K562 (cell line): ENCODE data around the gene PKHD1. TPM values are rescaled to one million over a fixed set of nuclear protein-coding genes. Genes with fewer than 3 reads are reported as not detected.

Experiments
- ATAC-seq: fragments of 200-7000 bp; cut with Tn5 transposase; 3 replicates; pipeline ENCODE4 v1.9.1; 2020; ENCODE audit warnings: moderate library complexity
- BruUV-seq: library from RNA; stranded (reverse); fragments of 400-500 nt; replicated peaks from 2 replicates; lab custom pipeline; 2021; lab: Mats Ljungman, UMichigan
- CTCF ChIA-PET: fragments of 300-600 bp; formaldehyde crosslinking; extraction: SDS; loops from one replicate; lab custom pipeline; 2021; ENCODE audit warnings: low intra/inter-chr PET ratio; lab: Yijun Ruan, JAX
- POLR2A ChIA-PET: fragments of 300-600, 350-650 bp; sonication (Branson Sonifier 250); formaldehyde crosslinking; extraction: SDS; loops from one replicate; lab custom pipeline; 2021; ENCODE audit warnings: antibody characterized with exemption, inconsistent platforms; lab: Yijun Ruan, JAX
- DNase-seq, 4 experiments: peaks; one replicate each; pipeline versions ENCODE4 v3.0.0 to v3.0.0-alpha.2; 2011 to 2018; ENCODE audit warnings: low spot score in 3 of 4, mixed read lengths in 3 of 4; ENCODE audit errors: extremely low read depth in 1 of 4
- FAIRE-seq: peaks from 2 replicates; lab custom pipeline; 2011; peaks lifted over from hg19 to GRCh38; lab: Jason Lieb, UNC
- H2AFZ ChIP-seq: 2 replicates; pipeline ENCODE4 v1.6.0; 2011; ENCODE audit warnings: low read depth, low read length, control low read depth, inconsistent platforms
- H3K27ac ChIP-seq: fragments of 200-600 bp; 3 replicates; pipeline ENCODE4 v1.8.0; 2011; ENCODE audit warnings: low read depth, mild to moderate bottlenecking, control low read depth, inconsistent platforms, low read length, moderate library complexity, mixed read lengths; ENCODE audit errors: extremely low read depth
- H3K27me3 ChIP-seq, 2 experiments: fragments of 300-600 bp in 1 of 2; 2 replicates in 1 of 2; 3 replicates in 1 of 2; pipeline versions ENCODE4 v1.6.0 to v1.8.0; 2011; ENCODE audit warnings: inconsistent platforms in 2 of 2, low read length in 2 of 2, mild to moderate bottlenecking in 1 of 2, mixed read lengths in 1 of 2, moderate library complexity in 1 of 2; ENCODE audit not compliant: control insufficient read depth in 2 of 2, insufficient read depth in 2 of 2
- H3K36me3 ChIP-seq: fragments of 300-600 bp; 3 replicates; pipeline ENCODE4 v1.8.0; 2011; ENCODE audit warnings: mild to moderate bottlenecking, low read length, inconsistent platforms; ENCODE audit not compliant: control insufficient read depth, insufficient read depth
- H3K4me1 ChIP-seq, 2 experiments: fragments of 200-600 bp in 1 of 2; replicated peaks in 1 of 2; 2 replicates in 1 of 2; 3 replicates in 1 of 2; pipeline versions ENCODE4 v1.5.1 to v1.8.0; 2011; ENCODE audit warnings: inconsistent platforms in 2 of 2, low read length in 2 of 2, mild to moderate bottlenecking in 1 of 2, mixed read lengths in 1 of 2, moderate library complexity in 1 of 2; ENCODE audit not compliant: control insufficient read depth in 2 of 2, insufficient read depth in 2 of 2
- H3K4me2 ChIP-seq: 2 replicates; pipeline ENCODE4 v1.6.1; 2011; ENCODE audit warnings: low read length, control low read depth, inconsistent platforms, mixed read lengths; ENCODE audit not compliant: insufficient read depth
- H3K4me3 ChIP-seq: fragments of 200-600 bp; sonication (generic), shearing (Covaris generic); 2 replicates; pipeline ENCODE4 v1.5.1; 2016; ENCODE audit warnings: control low read depth, inconsistent platforms
- H3K79me2 ChIP-seq: fragments of 200-600 bp; 3 replicates; pipeline ENCODE4 v1.8.0; 2011; ENCODE audit warnings: low read length, inconsistent platforms; ENCODE audit not compliant: control insufficient read depth, insufficient read depth
- H3K9ac ChIP-seq, 2 experiments: 2 replicates each; pipeline versions ENCODE4 v1.6.0 to v1.6.1; 2011; ENCODE audit warnings: low read depth in 2 of 2, low read length in 2 of 2, control low read depth in 1 of 2, inconsistent platforms in 1 of 2, mild to moderate bottlenecking in 1 of 2, mixed read lengths in 1 of 2; ENCODE audit not compliant: insufficient read depth in 1 of 2
- H3K9me1 ChIP-seq: one replicate; pipeline ENCODE4 v1.6.0; 2011; ENCODE audit warnings: inconsistent platforms, mild to moderate bottlenecking, low read length, moderate library complexity; ENCODE audit not compliant: control insufficient read depth, insufficient read depth
- H3K9me3 ChIP-seq: replicated peaks from 2 replicates; pipeline ENCODE4 v1.5.1; 2011; ENCODE audit warnings: low read depth, low read length, inconsistent platforms; ENCODE audit not compliant: control insufficient read depth, insufficient read depth
- H4K20me1 ChIP-seq: replicated peaks from 2 replicates; pipeline ENCODE4 v1.6.1; 2011; ENCODE audit warnings: low read length, inconsistent platforms, mixed read lengths; ENCODE audit not compliant: control insufficient read depth, insufficient read depth
- ASH1L ChIP-seq: fragments of 450-650 bp; IDR thresholded peaks from 2 replicates; pipeline ENCODE4 v1.6.1; 2018; ENCODE audit warnings: borderline replicate concordance, mild to moderate bottlenecking, low read depth; ENCODE audit not compliant: partially characterized antibody
- BRCA1 ChIP-seq, 2 experiments: fragments of 450-650 bp in 1 of 2; sonication (generic) in 1 of 2; formaldehyde crosslinking in 1 of 2; IDR thresholded peaks; 2 replicates each; pipeline versions ENCODE4 v1.5.0 to v1.6.1; 2017 to 2020; ENCODE audit warnings: mild to moderate bottlenecking in 1 of 2, missing genetic modification reagents in 1 of 2
- CCNT2 ChIP-seq: IDR thresholded peaks from 2 replicates; pipeline ENCODE4 v1.6.1; 2011; ENCODE audit warnings: borderline replicate concordance, low read depth, mild to moderate bottlenecking, moderate library complexity, mixed read lengths, low read length; ENCODE audit not compliant: insufficient read length; ENCODE audit errors: extremely low read depth
- CEBPG ChIP-seq, 3 experiments: fragments of 200-800 bp in 1 of 3; sonication (Bioruptor generic) in 1 of 3; sonication (generic) in 1 of 3; formaldehyde crosslinking in 1 of 3; IDR thresholded peaks in 2 of 3; conservative IDR thresholded peaks in 1 of 3; 2 replicates each; pipeline versions ENCODE4 v1.6.1 to v1.8.0; 2016 to 2022; ENCODE audit warnings: missing compliant biosample characterization in 2 of 3, missing genetic modification characterization in 2 of 3, mild to moderate bottlenecking in 1 of 3, missing genetic modification reagents in 1 of 3
- KLF10 ChIP-seq: fragments of 250-450 bp; sonication (Bioruptor Pico); IDR thresholded peaks from 2 replicates; pipeline ENCODE4 v1.6.1; 2021; ENCODE audit warnings: matching md5 sums
- NFIX ChIP-seq: fragments of 250-450 bp; sonication (Bioruptor Pico); IDR thresholded peaks from 2 replicates; pipeline ENCODE4 v1.4.0; 2020; ENCODE audit warnings: low read depth, mild to moderate bottlenecking, moderate library complexity
- NRF1 ChIP-seq, 2 experiments: fragments of 450-650 bp; IDR thresholded peaks in 1 of 2; conservative IDR thresholded peaks in 1 of 2; 2 replicates each; pipeline ENCODE4 v1.6.1; 2014; ENCODE audit warnings: mild to moderate bottlenecking in 2 of 2
- POLR2H ChIP-seq: IDR thresholded peaks from 2 replicates; pipeline ENCODE4 v1.6.1; 2016; ENCODE audit warnings: missing genetic modification characterization, low read depth, mild to moderate bottlenecking, control low read depth, missing compliant biosample characterization, moderate library complexity
- POLR3A ChIP-seq: IDR thresholded peaks from 2 replicates; pipeline ENCODE4 v1.6.1; 2011; ENCODE audit warnings: borderline replicate concordance, mild to moderate bottlenecking, moderate library complexity; ENCODE audit not compliant: insufficient read length, insufficient read depth; ENCODE audit errors: extremely low read depth
- RFX7 ChIP-seq: fragments of 250-450 bp; sonication (Bioruptor Pico); IDR thresholded peaks from 2 replicates; pipeline ENCODE4 v1.5.1; 2021; ENCODE audit warnings: mild to moderate bottlenecking
- SRF ChIP-seq, 2 experiments: fragments of 250-450, 450-650 bp in 1 of 2; sonication (Bioruptor Pico) in 1 of 2; sonication (generic) in 1 of 2; formaldehyde crosslinking; IDR thresholded peaks; 2 replicates each; pipeline versions ENCODE4 v1.5.0 to v1.5.1; 2020 to 2022; ENCODE audit warnings: mild to moderate bottlenecking in 1 of 2, missing genetic modification reagents in 1 of 2
- STAT5A ChIP-seq: IDR thresholded peaks from 2 replicates; pipeline ENCODE4 v1.6.1; 2012; ENCODE audit warnings: low read length, inconsistent platforms, borderline replicate concordance
- ZNF668 ChIP-seq: fragments of 250-450 bp; sonication (Bioruptor Pico); IDR thresholded peaks from 2 replicates; pipeline ENCODE4 v1.8.0; 2022; ENCODE audit warnings: mild to moderate bottlenecking, inconsistent platforms
- ZNF830 ChIP-seq: fragments of 250-450 bp; sonication (Bioruptor Pico); IDR thresholded peaks from 2 replicates; pipeline ENCODE4 v1.5.0; 2021; ENCODE audit warnings: mild to moderate bottlenecking
- WGBS: fragments of 100-300 bp; shearing (Covaris generic); methylation state at CpG from one replicate; pipeline ENCODE4 v1.1.6; 2016; ENCODE audit warnings: low coverage, mixed read lengths; ENCODE audit not compliant: insufficient coverage; ENCODE audit errors: missing lambda C conversion rate; 5-methylcytosine and 5-hydroxymethylcytosine counted together
- in situ Hi-C: fragments of 300-500 bp; cut with MboI; formaldehyde crosslinking; loops from 4 replicates; pipeline ENCODE4 v1.15.0; 2018; ENCODE audit warnings: inconsistent platforms, mixed read lengths
- intact Hi-C: fragments of 100-400 bp; cut with micrococcal nuclease; formaldehyde crosslinking; loops from 2 replicates; pipeline ENCODE4 v1.14.2; 2022
- polyA plus RNA-seq, 8 experiments: library from polyadenylated mRNA; depleted of rRNA in 4 of 8; stranded (reverse) in 5 of 8; unstranded in 3 of 8; fragments of >200 nt; fragmentation: Nextera tagmentation in 2 of 8; fragmentation: Illumina TruSeq in 1 of 8; extraction: Ambion mirVana in 2 of 8; extraction: Trizol in 1 of 8; gene quantifications; 2 replicates each; pipeline versions ENCODE4 v1.2.1 to v1.2.3, GENCODE V29; 2011 to 2014; ENCODE audit warnings: inconsistent platforms in 1 of 8, missing spikeins in 1 of 8
- total RNA-seq, 7 experiments: library from RNA; depleted of rRNA in 6 of 7; stranded (reverse); fragments of >200 nt in 6 of 7; fragmentation: Illumina TruSeq in 2 of 7; extraction: Trizol in 2 of 7; gene quantifications; 2 replicates each; pipeline versions ENCODE4 v1.2.1 to v1.2.3, GENCODE V29; 2011 to 2021; ENCODE audit warnings: low replicate concordance in 1 of 7
- TF ChIP-seq, protein P1 (sequence below): fragments of 250-450 bp; sonication (Bioruptor Pico); IDR thresholded peaks from 2 replicates; pipeline ENCODE4 v1.8.0; 2022; ENCODE audit warnings: inconsistent platforms, mild to moderate bottlenecking, moderate library complexity, borderline replicate concordance
- TF ChIP-seq, protein P2 (sequence below): fragments of 450-650 bp; IDR thresholded peaks from one replicate; pipeline ENCODE4 v1.6.1; 2018; ENCODE audit warnings: mild to moderate bottlenecking, moderate library complexity; ENCODE audit not compliant: partially characterized antibody
- TF ChIP-seq, protein P3 (sequence below): fragments of 250-450 bp; sonication (Bioruptor Pico); IDR thresholded peaks from 2 replicates; pipeline ENCODE4 v1.8.0; 2022; ENCODE audit warnings: moderate library complexity, mild to moderate bottlenecking, inconsistent platforms

Gene PKHD1
- total and polyA plus RNA-seq, 9 of the 15 experiments (the other 6 are each of a cell fraction or from before 2014, with no cell fraction given), result 0.01 to 0.04 (median 0.01) TPM; not detected in 6

DNA sequence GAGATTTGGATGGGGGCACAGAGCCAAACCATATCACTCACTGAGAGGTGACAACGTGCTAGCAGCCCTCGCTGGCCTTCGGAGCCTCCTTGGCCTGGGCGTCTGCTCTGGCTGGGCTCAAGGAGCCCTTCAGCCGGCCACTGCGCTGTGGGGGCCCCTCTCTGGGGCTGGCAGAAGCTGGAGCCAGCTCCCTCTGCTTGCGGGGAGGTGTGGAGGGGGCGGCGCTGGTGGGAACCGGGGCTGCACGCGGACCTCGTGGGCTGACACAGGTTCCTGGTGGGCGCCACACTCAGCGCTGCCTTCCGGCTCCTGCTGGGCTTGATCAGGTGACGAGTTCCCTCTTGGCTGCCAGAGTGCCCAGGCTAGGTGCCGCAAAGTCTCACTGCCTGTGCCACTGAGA, 489.2 kb downstream of the PKHD1 start:
- H3K9ac ChIP-seq, result no peak overlapping the region
- H3K4me1 ChIP-seq, result no peaks in the 10 kb centered on the region
- H3K9me1 ChIP-seq, result no peaks in the 10 kb centered on the region
- no peaks in the 10 kb centered on the region for H3K9me3 ChIP-seq
- POLR2A ChIA-PET, result no interaction called here
- no peak for DNase-seq
- ATAC-seq, result no peak
- no peak overlapping the region for H2AFZ ChIP-seq
- CTCF ChIA-PET, result no interaction called here
- intact Hi-C loops, result no loop called here
- H3K27me3 ChIP-seq, result no peaks in the 10 kb centered on the region
- no peaks in the 10 kb centered on the region for H4K20me1 ChIP-seq
- H3K4me3 ChIP-seq, result no peak overlapping the region
- H3K36me3 ChIP-seq, result no peaks in the 10 kb centered on the region
- no peak overlapping the region for H3K27ac ChIP-seq
- WGBS, result 3% methylated on average over 18 of the region's 18 CpGs
- no TSS peak for BruUV-seq
- in situ Hi-C loops, result no loop called here
- no peak for FAIRE-seq
- no peak overlapping the region for H3K4me2 ChIP-seq
- H3K79me2 ChIP-seq, result no peaks in the 10 kb centered on the region
- TF ChIP-seq CCNT2, result no peak
- TF ChIP-seq NRF1 (conservative IDR thresholded peaks at IDR 0.05 in 1 of 2, IDR thresholded peaks at IDR 0.05 in 1 of 2), result no peak
- TF ChIP-seq STAT5A, result no peak
- TF ChIP-seq NFIX (CRISPR knock-in tag), result no peak
- TF ChIP-seq POLR2H (tag), result no peak
- TF ChIP-seq SRF (CRISPR knock-in tag; IDR thresholded peaks at IDR 0.05), result no peak
- no peak for TF ChIP-seq KLF10 (CRISPR knock-in tag)
- no peak for TF ChIP-seq ZNF830
- TF ChIP-seq, protein P1, sequence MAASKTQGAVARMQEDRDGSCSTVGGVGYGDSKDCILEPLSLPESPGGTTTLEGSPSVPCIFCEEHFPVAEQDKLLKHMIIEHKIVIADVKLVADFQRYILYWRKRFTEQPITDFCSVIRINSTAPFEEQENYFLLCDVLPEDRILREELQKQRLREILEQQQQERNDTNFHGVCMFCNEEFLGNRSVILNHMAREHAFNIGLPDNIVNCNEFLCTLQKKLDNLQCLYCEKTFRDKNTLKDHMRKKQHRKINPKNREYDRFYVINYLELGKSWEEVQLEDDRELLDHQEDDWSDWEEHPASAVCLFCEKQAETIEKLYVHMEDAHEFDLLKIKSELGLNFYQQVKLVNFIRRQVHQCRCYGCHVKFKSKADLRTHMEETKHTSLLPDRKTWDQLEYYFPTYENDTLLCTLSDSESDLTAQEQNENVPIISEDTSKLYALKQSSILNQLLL (CRISPR knock-in tag), result no peak
- no peak for TF ChIP-seq BRCA1 (IDR thresholded peaks at IDR 0.05)
- TF ChIP-seq BRCA1 (CRISPR knock-in tag; IDR thresholded peaks at IDR 0.05), result no peak
- TF ChIP-seq POLR3A, result no peak
- no peak for TF ChIP-seq CEBPG (CRISPR knock-in tag; IDR thresholded peaks at IDR 0.05)
- no peak for TF ChIP-seq CEBPG (tag; conservative IDR thresholded peaks at IDR 0.05 in 1 of 2, IDR thresholded peaks at IDR 0.05 in 1 of 2)
- no peak for TF ChIP-seq ASH1L
- TF ChIP-seq, protein P2, sequence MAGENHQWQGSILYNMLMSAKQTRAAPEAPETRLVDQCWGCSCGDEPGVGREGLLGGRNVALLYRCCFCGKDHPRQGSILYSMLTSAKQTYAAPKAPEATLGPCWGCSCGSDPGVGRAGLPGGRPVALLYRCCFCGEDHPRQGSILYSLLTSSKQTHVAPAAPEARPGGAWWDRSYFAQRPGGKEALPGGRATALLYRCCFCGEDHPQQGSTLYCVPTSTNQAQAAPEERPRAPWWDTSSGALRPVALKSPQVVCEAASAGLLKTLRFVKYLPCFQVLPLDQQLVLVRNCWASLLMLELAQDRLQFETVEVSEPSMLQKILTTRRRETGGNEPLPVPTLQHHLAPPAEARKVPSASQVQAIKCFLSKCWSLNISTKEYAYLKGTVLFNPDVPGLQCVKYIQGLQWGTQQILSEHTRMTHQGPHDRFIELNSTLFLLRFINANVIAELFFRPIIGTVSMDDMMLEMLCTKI, result no peak
- TF ChIP-seq, protein P3, sequence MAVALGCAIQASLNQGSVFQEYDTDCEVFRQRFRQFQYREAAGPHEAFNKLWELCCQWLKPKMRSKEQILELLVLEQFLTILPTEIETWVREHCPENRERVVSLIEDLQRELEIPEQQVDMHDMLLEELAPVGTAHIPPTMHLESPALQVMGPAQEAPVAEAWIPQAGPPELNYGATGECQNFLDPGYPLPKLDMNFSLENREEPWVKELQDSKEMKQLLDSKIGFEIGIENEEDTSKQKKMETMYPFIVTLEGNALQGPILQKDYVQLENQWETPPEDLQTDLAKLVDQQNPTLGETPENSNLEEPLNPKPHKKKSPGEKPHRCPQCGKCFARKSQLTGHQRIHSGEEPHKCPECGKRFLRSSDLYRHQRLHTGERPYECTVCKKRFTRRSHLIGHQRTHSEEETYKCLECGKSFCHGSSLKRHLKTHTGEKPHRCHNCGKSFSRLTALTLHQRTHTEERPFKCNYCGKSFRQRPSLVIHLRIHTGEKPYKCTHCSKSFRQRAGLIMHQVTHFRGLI, result no peak
- TF ChIP-seq RFX7 (CRISPR knock-in tag), result no peak
- no peak for TF ChIP-seq ZNF668 (CRISPR knock-in tag)
